Measurements from ENCODE around the gene CR2. TPM values are rescaled to one million over a fixed set of nuclear protein-coding genes. Genes with fewer than 3 reads are reported as not detected.

The CR2 gene
- total RNA-seq, 4 donors from 2014 or later, result 6.4 to 9.4 TPM; not detected in 2

DNA sequence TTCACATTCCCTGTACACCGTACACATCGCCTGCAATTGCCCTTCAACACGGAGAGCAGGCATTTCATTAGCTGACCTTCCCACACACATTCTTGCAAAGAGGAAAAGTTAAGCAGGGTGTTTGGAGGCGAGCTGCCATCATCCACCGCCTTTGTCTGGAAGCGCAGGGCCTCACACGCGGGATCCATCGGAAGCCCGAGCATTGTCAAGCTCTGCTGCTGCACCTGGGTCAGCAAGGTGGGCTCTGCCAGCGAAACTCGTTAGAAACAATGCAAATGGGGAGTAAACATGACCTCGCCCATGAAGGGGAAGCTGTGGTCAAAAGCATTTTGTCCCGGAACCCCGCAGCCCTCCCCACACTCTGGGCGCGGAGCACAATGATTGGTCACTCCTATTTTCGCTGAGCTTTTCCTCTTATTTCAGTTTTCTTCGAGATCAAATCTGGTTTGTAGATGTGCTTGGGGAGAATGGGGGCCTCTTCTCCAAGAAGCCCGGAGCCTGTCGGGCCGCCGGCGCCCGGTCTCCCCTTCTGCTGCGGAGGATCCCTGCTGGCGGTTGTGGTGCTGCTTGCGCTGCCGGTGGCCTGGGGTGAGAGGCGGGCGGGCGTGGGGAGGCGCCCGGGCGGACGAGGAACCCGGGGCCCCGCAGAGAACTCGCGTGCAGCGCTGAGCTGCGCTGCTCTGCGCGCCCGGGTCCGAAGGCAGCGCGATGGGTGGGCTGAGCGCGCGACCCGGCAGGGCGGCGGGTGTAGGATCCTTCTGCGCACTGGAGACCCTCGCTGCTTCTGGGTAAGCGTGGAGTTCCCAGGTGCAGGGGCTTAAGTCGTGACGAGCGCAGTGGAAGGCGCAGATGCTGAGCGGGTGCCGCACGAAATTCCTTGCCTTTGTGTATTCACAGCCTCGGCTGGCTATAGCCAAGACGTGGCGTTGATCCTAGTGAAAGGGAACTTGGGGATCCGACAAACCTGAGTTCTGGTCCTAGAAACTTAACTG is 42.0 kb downstream of the CR2 start, which contains the start of gene CR1:
CR1 (plus strand) TSS at position 357 of the 992 bp plus-strand sequence; CDS start at position 468, 111 bp downstream.
- H3K4me3 ChIP-seq, result peak within 1 kb of the TSS in 3 of 4 donors; percentile 16 to 52 (median 33)
- intact Hi-C loops (cut with DNase I; ENCODE audit: low total_unique reads) (no loop called here), in situ Hi-C loops (cut with MboI; ENCODE audit: low pct_ligation_motif_present in 1 of 4, low pct_unique_long_range_greater_than_20kb in 1 of 4, low sequenced_read_pairs in 3 of 4) (loop anchor here in 2 of 4 donors (25.0 kb wide), 1 partner anchor 409 kb away; the partner anchor contains the start of gene C4BPB (in 2 of the 2))
- DNase-seq, result peak; percentile 23
- no peaks in the 10 kb centered on the region for H3K36me3 ChIP-seq
- WGBS, 2 donors (ENCODE audit: low coverage in 1 of 2), result 5 to 8% methylated on average over 7 to 64 of the region's 68 CpGs
- peaks cover 86% of the 10 kb centered on the region for H3K27me3 ChIP-seq
- peak within 1 kb of the TSS in 1 of 4 donors; percentile 57 for H3K27ac ChIP-seq
- H3K9me3 ChIP-seq, result no peaks in the 10 kb centered on the region
- TF ChIP-seq, protein P1, sequence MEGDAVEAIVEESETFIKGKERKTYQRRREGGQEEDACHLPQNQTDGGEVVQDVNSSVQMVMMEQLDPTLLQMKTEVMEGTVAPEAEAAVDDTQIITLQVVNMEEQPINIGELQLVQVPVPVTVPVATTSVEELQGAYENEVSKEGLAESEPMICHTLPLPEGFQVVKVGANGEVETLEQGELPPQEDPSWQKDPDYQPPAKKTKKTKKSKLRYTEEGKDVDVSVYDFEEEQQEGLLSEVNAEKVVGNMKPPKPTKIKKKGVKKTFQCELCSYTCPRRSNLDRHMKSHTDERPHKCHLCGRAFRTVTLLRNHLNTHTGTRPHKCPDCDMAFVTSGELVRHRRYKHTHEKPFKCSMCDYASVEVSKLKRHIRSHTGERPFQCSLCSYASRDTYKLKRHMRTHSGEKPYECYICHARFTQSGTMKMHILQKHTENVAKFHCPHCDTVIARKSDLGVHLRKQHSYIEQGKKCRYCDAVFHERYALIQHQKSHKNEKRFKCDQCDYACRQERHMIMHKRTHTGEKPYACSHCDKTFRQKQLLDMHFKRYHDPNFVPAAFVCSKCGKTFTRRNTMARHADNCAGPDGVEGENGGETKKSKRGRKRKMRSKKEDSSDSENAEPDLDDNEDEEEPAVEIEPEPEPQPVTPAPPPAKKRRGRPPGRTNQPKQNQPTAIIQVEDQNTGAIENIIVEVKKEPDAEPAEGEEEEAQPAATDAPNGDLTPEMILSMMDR (IDR thresholded peaks at IDR 0.05), result no peak
- TF ChIP-seq POLR2A (IDR thresholded peaks at IDR 0.05) (no peak), EP300 (IDR thresholded peaks at IDR 0.05; ENCODE audit: low read depth) (no peak), POLR2AphosphoS5 (IDR thresholded peaks at IDR 0.05) (no peak)
- H3K4me1 ChIP-seq, result peaks cover 0 to 9% (median 7%) of the 10 kb centered on the region in 4 donors

DNA sequence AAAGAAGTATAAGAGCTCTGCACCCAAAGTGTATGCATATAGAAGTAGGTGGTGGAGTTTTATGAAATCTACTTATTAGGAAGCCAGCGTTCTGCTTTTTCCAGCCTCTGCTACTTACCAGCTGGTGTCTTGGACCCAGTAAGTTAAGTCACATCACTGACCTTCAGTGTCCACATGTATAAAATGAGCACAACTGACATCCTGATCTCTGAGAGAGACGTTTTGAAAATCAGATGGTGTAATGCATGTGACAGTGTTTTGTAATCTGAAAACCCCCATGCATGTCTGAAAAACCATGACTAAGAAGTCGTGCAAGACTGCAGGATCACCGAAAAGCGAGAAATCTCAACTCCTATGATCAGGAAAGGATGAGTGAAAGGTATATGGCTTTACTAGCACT is 43.8 kb downstream of the CR2 start:
- Histone ChIP-seq H3K4me1 (peaks cover 0 to 9% (median 7%) of the 10 kb centered on the region in 4 donors), H3K27me3 (peaks cover 93% of the 10 kb centered on the region), H3K36me3 (no peaks in the 10 kb centered on the region), H3K9me3 (no peaks in the 10 kb centered on the region), H3K27ac (no peak overlapping the region), H3K4me3 (no peak overlapping the region)
- WGBS, 2 donors (ENCODE audit: low coverage in 1 of 2), result 47 to 65% methylated on average over 4 to 5 of the region's 5 CpGs
- in situ Hi-C loops (cut with MboI; ENCODE audit: low pct_ligation_motif_present in 1 of 4, low pct_unique_long_range_greater_than_20kb in 1 of 4, low sequenced_read_pairs in 3 of 4), result loop anchor here in 2 of 4 donors (25.0 kb wide), 1 partner anchor 411 kb away; the partner anchor contains the start of gene C4BPB (in 2 of the 2)
- no peak for DNase-seq
- TF ChIP-seq, protein P1 (IDR thresholded peaks at IDR 0.05), result no peak
- TF ChIP-seq POLR2AphosphoS5 (IDR thresholded peaks at IDR 0.05) (no peak), EP300 (IDR thresholded peaks at IDR 0.05; ENCODE audit: low read depth) (no peak), POLR2A (IDR thresholded peaks at IDR 0.05) (no peak)
- intact Hi-C loops (cut with DNase I; ENCODE audit: low total_unique reads), result no loop called here

DNA sequence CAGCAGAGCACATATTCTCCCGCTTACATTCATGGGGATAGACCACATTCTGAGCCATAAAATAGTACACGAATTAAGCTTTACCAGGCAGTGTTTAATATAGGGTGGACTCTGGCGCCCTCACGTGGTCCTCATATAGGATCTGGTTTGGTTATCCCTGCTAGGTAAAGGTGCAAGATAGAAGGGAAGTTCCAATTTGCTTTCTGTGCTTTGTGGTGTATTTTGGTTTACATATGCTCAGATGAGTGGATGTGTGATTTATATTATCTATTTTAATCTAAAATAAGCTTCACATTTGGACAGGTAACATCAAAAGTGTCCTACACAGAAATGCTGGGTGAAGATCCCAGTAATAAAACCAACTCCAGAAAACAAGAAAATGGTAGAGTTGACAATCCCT is 45.4 kb downstream of the CR2 start:
- peak; percentile 74 for DNase-seq
- H3K4me1 ChIP-seq, result peaks cover 0 to 9% (median 7%) of the 10 kb centered on the region in 4 donors
- peaks cover 89% of the 10 kb centered on the region for H3K27me3 ChIP-seq
- H3K4me3 ChIP-seq, result no peak overlapping the region
- H3K27ac ChIP-seq, result no peak overlapping the region
- TF ChIP-seq EP300 (IDR thresholded peaks at IDR 0.05; ENCODE audit: low read depth) (no peak), POLR2A (IDR thresholded peaks at IDR 0.05) (no peak)
- TF ChIP-seq, protein P1 (IDR thresholded peaks at IDR 0.05), result peak; percentile 60 to 68 (median 63)
- no peaks in the 10 kb centered on the region for H3K9me3 ChIP-seq
- intact Hi-C loops (cut with DNase I; ENCODE audit: low total_unique reads) (no loop called here), in situ Hi-C loops (cut with MboI; ENCODE audit: low pct_ligation_motif_present in 1 of 4, low pct_unique_long_range_greater_than_20kb in 1 of 4, low sequenced_read_pairs in 3 of 4) (loop anchor here in 2 of 4 donors (25.0 kb wide), 1 partner anchor 412 kb away; the partner anchor contains the start of gene C4BPB (in 2 of the 2))
- 0% methylated on average over 4 of the region's 4 CpGs for WGBS, 2 donors (ENCODE audit: low coverage in 1 of 2)
- H3K36me3 ChIP-seq, result no peaks in the 10 kb centered on the region

DNA sequence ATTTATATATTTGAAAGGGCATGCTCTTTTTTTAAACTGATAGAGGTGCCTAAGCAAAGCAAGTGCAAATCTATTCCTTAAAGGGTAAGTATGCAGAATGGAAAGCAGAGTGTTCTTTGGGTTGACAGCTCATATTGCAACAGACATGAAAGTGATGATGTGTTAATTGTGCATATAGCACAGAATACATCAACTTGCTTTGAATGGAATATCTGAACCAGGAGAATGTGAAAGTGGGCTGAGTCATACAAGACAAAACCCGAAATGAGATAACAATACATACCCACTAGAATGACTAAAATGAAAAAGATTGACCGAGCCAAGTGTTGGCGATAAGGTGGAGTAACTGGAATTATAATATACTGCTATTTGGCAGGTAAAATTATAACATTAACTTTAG is 46.2 kb downstream of the CR2 start:
- 63 to 77% methylated on average over 3 of the region's 3 CpGs for WGBS, 2 donors (ENCODE audit: low coverage in 1 of 2)
- Histone ChIP-seq H3K9me3 (no peaks in the 10 kb centered on the region), H3K4me3 (no peak overlapping the region), H3K4me1 (peaks cover 0 to 9% (median 7%) of the 10 kb centered on the region in 4 donors), H3K27me3 (peaks cover 82% of the 10 kb centered on the region), H3K36me3 (no peaks in the 10 kb centered on the region), H3K27ac (no peak overlapping the region)
- in situ Hi-C loops (cut with MboI; ENCODE audit: low pct_ligation_motif_present in 1 of 4, low pct_unique_long_range_greater_than_20kb in 1 of 4, low sequenced_read_pairs in 3 of 4), result loop anchor here in 1 of 4 donors (25.0 kb wide), 1 partner anchor 413 kb away; the partner anchor contains the start of gene C4BPB
- DNase-seq, result no peak
- intact Hi-C loops (cut with DNase I; ENCODE audit: low total_unique reads), result no loop called here
- TF ChIP-seq EP300 (IDR thresholded peaks at IDR 0.05; ENCODE audit: low read depth) (no peak), POLR2A (IDR thresholded peaks at IDR 0.05) (no peak), POLR2AphosphoS5 (IDR thresholded peaks at IDR 0.05) (no peak)
- TF ChIP-seq, protein P1 (IDR thresholded peaks at IDR 0.05), result no peak

Measured in transverse colon (tissue), 4 donors.